GM12864 (cell line): ENCODE results near the gene SLC24A3.
"Not testable (repeated sequence)": the region's sequence is repeated elsewhere in the genome, so short reads cannot be mapped to it uniquely, and the experiment has no call there.

Experiments
- DNase-seq: peaks from one replicate; pipeline ENCODE4 v3.0.0-alpha.2; 2011; ENCODE audit warnings: low read depth
- H3K4me3 ChIP-seq: 2 replicates; pipeline ENCODE4 v1.5.1; 2011; ENCODE audit warnings: mild to moderate bottlenecking, low read depth, low read length, control low read depth
- CTCF ChIP-seq: IDR thresholded peaks from 2 replicates; pipeline ENCODE4 v1.5.1; 2011; ENCODE audit warnings: low read depth, mild to moderate bottlenecking, moderate library complexity, low read length, control low read depth, inconsistent platforms; ENCODE audit errors: missing control alignments

SLC24A3 gene

GRCh38 chr20:19624221-19624965, 412.0 kb downstream of the SLC24A3 start:
- TF ChIP-seq CTCF = no peak
- H3K4me3 ChIP-seq = no peak overlapping the region
- DNase-seq = no peak

GRCh38 chr20:19625426-19625825, 413.0 kb downstream of the SLC24A3 start:
- H3K4me3 ChIP-seq = no peak overlapping the region
- no peak for DNase-seq
- TF ChIP-seq CTCF = no peak

- no peak for DNase-seq
- no peak for TF ChIP-seq CTCF
- H3K4me3 ChIP-seq = no peak overlapping the region
Measured at GRCh38 chr20:19626896-19627295, 414.5 kb downstream of the SLC24A3 start.

GRCh38 chr20:19628570-19629134, 416.2 kb downstream of the SLC24A3 start:
- DNase-seq = peak; percentile 50
- TF ChIP-seq CTCF = peak; percentile 75
- no peak overlapping the region for H3K4me3 ChIP-seq

GRCh38 chr20:19631410-19631809, 419.0 kb downstream of the SLC24A3 start:
- DNase-seq = no peak
- H3K4me3 ChIP-seq = no peak overlapping the region

GRCh38 chr20:19633985-19634384, 421.5 kb downstream of the SLC24A3 start:
- TF ChIP-seq CTCF = no peak
- DNase-seq = no peak
- H3K4me3 ChIP-seq = no peak overlapping the region

More at GRCh38 chr20:19631410-19631809, 419.0 kb downstream of the SLC24A3 start:
- no peak for TF ChIP-seq CTCF

GRCh38 chr20:19639471-19640045, 427.1 kb downstream of the SLC24A3 start:
- not testable (repeated sequence) for H3K4me3 ChIP-seq, DNase-seq
